Tibial nerve (tissue), 4 donors: ENCODE measurements around the gene TRPM2. TPM values are rescaled to one million over a fixed set of nuclear protein-coding genes. Genes with fewer than 3 reads are reported as not detected.
A peak's percentile ranks its signal among the peaks of the same experiment; 100 is the strongest.

Experiments used
- DNase-seq, 2 donors: peaks; one replicate each; pipeline ENCODE4 v3.0.0-alpha.2; 2019; ENCODE audit warnings: low spot score in 2 of 2
- H3K27ac ChIP-seq, 4 donors: fragments of 200-600 bp; sonication (generic) in 3 of 4; one replicate each; pipeline ENCODE4 v1.5.1; 2017 to 2019; ENCODE audit warnings: mild to moderate bottlenecking in 1 of 4
- H3K27me3 ChIP-seq, 2 donors: fragments of 200-600 bp; sonication (generic) in 1 of 2; one replicate each; pipeline versions ENCODE4 v1.5.1 to v1.6.0; 2017 to 2019
- H3K36me3 ChIP-seq, 3 donors: fragments of 200-600 bp; sonication (generic); one replicate each; pipeline ENCODE4 v1.5.1; 2018 to 2019
- H3K4me1 ChIP-seq, 4 donors: fragments of 200-600 bp; sonication (generic) in 3 of 4; one replicate each; pipeline ENCODE4 v1.5.1; 2017 to 2019
- H3K4me3 ChIP-seq, 4 donors: fragments of 200-600 bp; sonication (generic) in 3 of 4; one replicate each; pipeline ENCODE4 v1.5.1; 2017 to 2019; ENCODE audit warnings: mild to moderate bottlenecking in 1 of 4, moderate library complexity in 1 of 4
- H3K9me3 ChIP-seq, 4 donors: fragments of 200-600 bp; sonication (generic) in 3 of 4; one replicate each; pipeline ENCODE4 v1.5.1; 2017 to 2019
- EP300 ChIP-seq, 2 donors: sonication (generic); formaldehyde crosslinking; IDR thresholded peaks; one replicate each; pipeline ENCODE4 v1.6.1; 2017; ENCODE audit warnings: antibody characterized with exemption in 2 of 2, mild to moderate bottlenecking in 1 of 2
- POLR2A ChIP-seq, 2 donors: fragments of 450-650 bp; IDR thresholded peaks; one replicate each; pipeline ENCODE4 v1.6.1; 2017; ENCODE audit warnings: antibody characterized with exemption in 2 of 2, mild to moderate bottlenecking in 2 of 2, moderate library complexity in 2 of 2
- WGBS, 2 donors: methylation state at CpG; one replicate each; pipeline ENCODE4 v1.1.5; 2018; 5-methylcytosine and 5-hydroxymethylcytosine counted together
- total RNA-seq, 4 donors: library from RNA; depleted of rRNA; stranded (reverse); fragments of >200 nt; gene quantifications; one replicate each; pipeline ENCODE4 v1.1.0, GENCODE V29; 2016
- TF ChIP-seq, protein P1 (sequence below), 5 experiments: fragments of 200-600 bp in 3 of 5; fragments of 450-650 bp in 2 of 5; sonication (generic) in 3 of 5; IDR thresholded peaks; one replicate each; pipeline ENCODE4 v1.5.1; 2016 to 2019; ENCODE audit warnings: antibody characterized with exemption in 5 of 5, mild to moderate bottlenecking in 3 of 5, moderate library complexity in 2 of 5

The TRPM2 gene
- total RNA-seq, 4 donors from 2014 or later, result 4.9 to 10.3 (median 7.8) TPM

DNA sequence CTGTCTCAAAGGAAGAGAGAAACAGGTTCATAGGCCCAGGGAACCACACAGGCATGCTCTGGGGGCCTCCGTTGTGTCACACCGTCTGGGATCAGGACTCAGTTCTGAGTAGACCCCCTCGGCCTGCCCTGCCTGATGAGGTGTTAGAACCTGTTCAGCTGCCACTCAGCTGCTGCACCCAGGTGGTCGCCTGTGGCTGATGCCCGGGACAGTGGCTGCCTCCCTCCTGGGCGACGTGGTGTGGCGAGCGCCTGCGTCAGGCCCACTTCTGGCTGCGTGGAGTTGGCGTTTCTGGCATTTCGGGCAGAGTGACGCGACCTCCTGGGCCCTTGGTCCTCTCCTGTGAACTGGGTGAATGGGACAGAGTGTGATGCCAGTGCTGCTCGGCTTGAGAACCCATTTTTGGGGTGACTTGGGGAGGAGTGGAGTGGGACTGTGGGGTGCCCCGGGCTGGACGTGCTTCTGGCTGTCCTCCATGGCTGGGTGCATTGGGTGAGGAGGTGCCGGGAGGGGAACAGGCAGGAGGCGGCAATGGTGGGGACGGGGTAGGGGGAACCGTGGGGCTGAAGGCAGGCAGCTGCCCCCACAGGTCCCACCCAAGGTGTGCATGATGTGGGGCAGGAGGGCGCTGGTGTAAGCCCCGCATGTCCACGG is 25.1 kb upstream of the TRPM2 start:
- Histone ChIP-seq H3K4me3 (no peak overlapping the region), H3K4me1 (peaks cover 0 to 13% (median 0%) of the 10 kb centered on the region in 4 donors), H3K9me3 (no peaks in the 10 kb centered on the region), H3K36me3 (peaks cover 4 to 89% (median 21%) of the 10 kb centered on the region in 3 donors), H3K27ac (peak overlapping the region in 1 of 4 donors; percentile 74), H3K27me3 (no peaks in the 10 kb centered on the region)
- DNase-seq, result no peak
- TF ChIP-seq, protein P1, sequence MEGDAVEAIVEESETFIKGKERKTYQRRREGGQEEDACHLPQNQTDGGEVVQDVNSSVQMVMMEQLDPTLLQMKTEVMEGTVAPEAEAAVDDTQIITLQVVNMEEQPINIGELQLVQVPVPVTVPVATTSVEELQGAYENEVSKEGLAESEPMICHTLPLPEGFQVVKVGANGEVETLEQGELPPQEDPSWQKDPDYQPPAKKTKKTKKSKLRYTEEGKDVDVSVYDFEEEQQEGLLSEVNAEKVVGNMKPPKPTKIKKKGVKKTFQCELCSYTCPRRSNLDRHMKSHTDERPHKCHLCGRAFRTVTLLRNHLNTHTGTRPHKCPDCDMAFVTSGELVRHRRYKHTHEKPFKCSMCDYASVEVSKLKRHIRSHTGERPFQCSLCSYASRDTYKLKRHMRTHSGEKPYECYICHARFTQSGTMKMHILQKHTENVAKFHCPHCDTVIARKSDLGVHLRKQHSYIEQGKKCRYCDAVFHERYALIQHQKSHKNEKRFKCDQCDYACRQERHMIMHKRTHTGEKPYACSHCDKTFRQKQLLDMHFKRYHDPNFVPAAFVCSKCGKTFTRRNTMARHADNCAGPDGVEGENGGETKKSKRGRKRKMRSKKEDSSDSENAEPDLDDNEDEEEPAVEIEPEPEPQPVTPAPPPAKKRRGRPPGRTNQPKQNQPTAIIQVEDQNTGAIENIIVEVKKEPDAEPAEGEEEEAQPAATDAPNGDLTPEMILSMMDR (IDR thresholded peaks at IDR 0.05), result no peak
- TF ChIP-seq POLR2A (IDR thresholded peaks at IDR 0.05), result no peak
- TF ChIP-seq EP300 (IDR thresholded peaks at IDR 0.05), result no peak
- 70 to 78% methylated on average over 13 to 15 of the region's 25 CpGs for WGBS, 2 donors

GRCh38 chr21:44329086-44329889 is 24.1 kb upstream of the TRPM2 start:
- Histone ChIP-seq H3K4me1 (peaks cover 0 to 16% (median 0%) of the 10 kb centered on the region in 4 donors), H3K9me3 (no peaks in the 10 kb centered on the region), H3K36me3 (peaks cover 4 to 85% (median 15%) of the 10 kb centered on the region in 3 donors), H3K27me3 (no peaks in the 10 kb centered on the region), H3K27ac (peak overlapping the region in 2 of 4 donors; percentile 64 to 74), H3K4me3 (no peak overlapping the region)
- no peak for TF ChIP-seq EP300 (IDR thresholded peaks at IDR 0.05)
- no peak for TF ChIP-seq POLR2A (IDR thresholded peaks at IDR 0.05)
- TF ChIP-seq, protein P1 (IDR thresholded peaks at IDR 0.05), result no peak
- 74 to 84% methylated on average over 13 to 26 of the region's 26 CpGs for WGBS, 2 donors
- no peak for DNase-seq

DNA sequence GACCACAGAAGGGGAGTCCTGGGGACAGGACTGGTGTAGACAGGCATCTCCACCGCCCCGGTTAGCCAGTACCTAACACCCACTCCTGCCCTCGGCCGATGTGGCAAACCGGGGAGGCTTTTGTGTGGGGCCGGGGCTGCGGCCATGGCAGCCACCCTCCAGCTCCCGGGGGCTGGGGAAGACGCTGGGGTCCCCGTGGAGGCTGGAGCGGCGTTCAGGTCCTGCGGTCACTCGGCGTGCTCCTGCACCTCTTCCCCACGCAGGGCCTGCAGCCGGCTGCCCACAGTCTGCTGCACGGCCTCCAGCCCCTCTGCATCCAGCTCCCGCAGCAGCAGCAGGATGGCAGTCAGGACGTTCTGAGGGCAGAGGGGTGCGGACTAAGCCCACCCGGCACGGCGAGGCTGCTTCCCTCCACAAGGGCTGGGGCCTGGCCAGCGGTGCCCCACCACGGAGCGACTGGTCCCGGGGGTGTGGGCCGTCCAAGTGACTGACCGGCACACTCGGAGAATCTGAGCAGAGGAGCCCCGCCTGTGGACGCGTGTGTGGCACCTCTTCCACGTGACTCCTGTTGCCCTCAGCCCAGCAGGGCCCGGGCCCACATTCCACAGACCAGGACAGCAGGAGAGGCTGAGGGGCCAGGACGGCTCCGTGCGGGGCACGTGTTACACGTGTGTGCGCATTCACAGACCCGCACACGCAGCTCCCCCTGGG is 23.3 kb upstream of the TRPM2 start:
- no peak for DNase-seq
- H3K27ac ChIP-seq, result peak overlapping the region in 3 of 4 donors; percentile 17 to 74 (median 64)
- H3K9me3 ChIP-seq, result no peaks in the 10 kb centered on the region
- 78 to 82% methylated on average over 20 to 32 of the region's 44 CpGs for WGBS, 2 donors
- H3K4me1 ChIP-seq, result peaks cover 0 to 24% (median 0%) of the 10 kb centered on the region in 4 donors
- TF ChIP-seq, protein P1 (IDR thresholded peaks at IDR 0.05), result no peak
- no peak for TF ChIP-seq POLR2A (IDR thresholded peaks at IDR 0.05)
- no peak for TF ChIP-seq EP300 (IDR thresholded peaks at IDR 0.05)
- H3K4me3 ChIP-seq, result no peak overlapping the region
- H3K27me3 ChIP-seq, result no peaks in the 10 kb centered on the region
- H3K36me3 ChIP-seq, result peaks cover 4 to 82% (median 6%) of the 10 kb centered on the region in 3 donors

DNA sequence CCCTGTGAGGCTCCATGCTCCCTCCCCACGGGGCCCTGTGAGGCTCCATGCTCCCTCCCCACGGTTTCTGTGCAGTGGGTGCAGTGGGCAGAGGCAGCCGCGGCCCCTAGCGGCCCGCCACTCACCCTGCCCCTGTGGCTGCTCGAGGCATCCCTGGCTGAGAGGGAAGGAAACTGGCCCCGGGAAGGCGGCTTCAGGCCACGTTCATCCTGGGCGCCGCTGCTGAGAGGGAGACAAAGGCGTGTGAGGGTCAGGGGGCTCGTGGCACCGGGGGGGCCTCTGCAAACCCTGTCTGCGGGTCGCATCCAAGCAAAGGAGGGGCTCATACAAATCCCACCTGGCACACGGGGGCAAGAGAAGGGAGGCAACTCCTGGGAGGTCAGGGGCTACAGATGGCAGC is 22.7 kb upstream of the TRPM2 start:
- no peak for DNase-seq
- no peak for TF ChIP-seq EP300 (IDR thresholded peaks at IDR 0.05)
- TF ChIP-seq, protein P1 (IDR thresholded peaks at IDR 0.05), result peak in 2 of 5 experiments; percentile 18 to 32
- 78 to 81% methylated on average over 8 to 11 of the region's 18 CpGs for WGBS, 2 donors
- Histone ChIP-seq H3K27ac (peak overlapping the region; percentile 17 to 74 (median 40)), H3K9me3 (no peaks in the 10 kb centered on the region), H3K4me1 (peaks cover 0 to 29% (median 0%) of the 10 kb centered on the region in 4 donors), H3K27me3 (no peaks in the 10 kb centered on the region), H3K36me3 (peaks cover under 1 to 82% (median 4%) of the 10 kb centered on the region in 3 donors), H3K4me3 (no peak overlapping the region)
